Neural progenitor cell (in vitro differentiated cells): Measurements from ENCODE around the gene CBY1. TPM values are rescaled to one million over a fixed set of nuclear protein-coding genes. Genes with fewer than 3 reads are reported as not detected.
"Not testable (repeated sequence)": the region's sequence is repeated elsewhere in the genome, so short reads cannot be mapped to it uniquely, and the experiment has no call there.

Source experiments
- DNase-seq: peaks from one replicate; pipeline ENCODE4 v3.0.0-alpha.2; 2016; ENCODE audit warnings: low spot score
- H2AFZ ChIP-seq: fragments of 200-600 bp; sonication (generic); replicated peaks from 2 replicates; pipeline ENCODE4 v1.6.1; 2016; ENCODE audit warnings: antibody characterized with exemption
- H3F3A ChIP-seq: fragments of 200-600 bp; sonication (generic); 2 replicates; pipeline ENCODE4 v1.6.1; 2016; ENCODE audit warnings: antibody characterized with exemption, low read depth
- H3K27ac ChIP-seq: fragments of 200-600 bp; sonication (generic); 2 replicates; pipeline ENCODE4 v1.5.1; 2016; ENCODE audit warnings: mild to moderate bottlenecking
- H3K27me3 ChIP-seq: fragments of 200-600 bp; sonication (generic); 2 replicates; pipeline ENCODE4 v1.6.1; 2016; ENCODE audit warnings: mild to moderate bottlenecking, moderate library complexity
- H3K36me3 ChIP-seq: fragments of 200-600 bp; sonication (generic); 2 replicates; pipeline ENCODE4 v1.5.1; 2016
- H3K4me1 ChIP-seq: fragments of 200-600 bp; sonication (generic); 2 replicates; pipeline ENCODE4 v1.6.1; 2016; ENCODE audit warnings: mixed run types
- H3K4me2 ChIP-seq: fragments of 200-600 bp; sonication (generic); 2 replicates; pipeline ENCODE4 v1.6.1; 2016
- H3K4me3 ChIP-seq: fragments of 200-600 bp; sonication (generic); 2 replicates; pipeline ENCODE4 v1.5.1; 2016
- H3K79me2 ChIP-seq: fragments of 200-600 bp; sonication (generic); 2 replicates; pipeline ENCODE4 v1.6.1; 2016; ENCODE audit warnings: low read depth
- H3K9ac ChIP-seq: fragments of 200-600 bp; sonication (generic); 2 replicates; pipeline ENCODE4 v1.6.1; 2016
- H3K9me3 ChIP-seq: fragments of 200-600 bp; sonication (generic); 2 replicates; pipeline ENCODE4 v1.5.1; 2016; ENCODE audit warnings: low read depth
- H4K20me1 ChIP-seq: fragments of 200-600 bp; sonication (generic); 2 replicates; pipeline ENCODE4 v1.6.1; 2016; ENCODE audit warnings: low read depth
- H3K27ac Mint-ChIP-seq: 3 replicates; pipeline ENCODE4 v1.8.0; 2021; ENCODE audit warnings: mixed read lengths
- H3K27me3 Mint-ChIP-seq: 2 replicates; pipeline ENCODE4 v1.8.0; 2022; ENCODE audit warnings: low read depth, mild to moderate bottlenecking, inconsistent platforms, moderate library complexity, mixed read lengths; ENCODE audit not compliant: insufficient read depth
- H3K36me3 Mint-ChIP-seq: 3 replicates; pipeline ENCODE4 v1.8.0; 2021; ENCODE audit warnings: mixed read lengths
- H3K4me1 Mint-ChIP-seq: 3 replicates; pipeline ENCODE4 v1.8.0; 2021; ENCODE audit warnings: mixed read lengths
- H3K4me3 Mint-ChIP-seq: 3 replicates; pipeline ENCODE4 v1.8.0; 2021; ENCODE audit warnings: mild to moderate bottlenecking, moderate library complexity, mixed read lengths
- H3K9me3 Mint-ChIP-seq: 3 replicates; pipeline ENCODE4 v1.8.0; 2020; ENCODE audit warnings: mixed read lengths
- CTCF ChIP-seq: fragments of 200-600 bp; sonication (generic); IDR thresholded peaks from 2 replicates; pipeline ENCODE4 v1.5.1; 2017; ENCODE audit warnings: antibody characterized with exemption, mild to moderate bottlenecking
- EZH2 ChIP-seq: fragments of 200-600 bp; sonication (generic); IDR thresholded peaks from 2 replicates; pipeline ENCODE4 v1.6.1; 2017; ENCODE audit warnings: antibody characterized with exemption, mild to moderate bottlenecking, moderate library complexity
- EZH2phosphoT487 ChIP-seq: fragments of 200-600 bp; sonication (generic); IDR thresholded peaks from 2 replicates; pipeline ENCODE4 v1.6.1; 2017; ENCODE audit warnings: antibody characterized with exemption
- total RNA-seq: library from RNA; depleted of rRNA; stranded (reverse); fragments of >200 nt; gene quantifications from 2 replicates; pipeline ENCODE4 v1.2.3, GENCODE V29; 2015; ENCODE audit warnings: low replicate concordance

Gene CBY1
- total RNA-seq, 1 donor from 2014 or later = 25.8 TPM

DNA sequence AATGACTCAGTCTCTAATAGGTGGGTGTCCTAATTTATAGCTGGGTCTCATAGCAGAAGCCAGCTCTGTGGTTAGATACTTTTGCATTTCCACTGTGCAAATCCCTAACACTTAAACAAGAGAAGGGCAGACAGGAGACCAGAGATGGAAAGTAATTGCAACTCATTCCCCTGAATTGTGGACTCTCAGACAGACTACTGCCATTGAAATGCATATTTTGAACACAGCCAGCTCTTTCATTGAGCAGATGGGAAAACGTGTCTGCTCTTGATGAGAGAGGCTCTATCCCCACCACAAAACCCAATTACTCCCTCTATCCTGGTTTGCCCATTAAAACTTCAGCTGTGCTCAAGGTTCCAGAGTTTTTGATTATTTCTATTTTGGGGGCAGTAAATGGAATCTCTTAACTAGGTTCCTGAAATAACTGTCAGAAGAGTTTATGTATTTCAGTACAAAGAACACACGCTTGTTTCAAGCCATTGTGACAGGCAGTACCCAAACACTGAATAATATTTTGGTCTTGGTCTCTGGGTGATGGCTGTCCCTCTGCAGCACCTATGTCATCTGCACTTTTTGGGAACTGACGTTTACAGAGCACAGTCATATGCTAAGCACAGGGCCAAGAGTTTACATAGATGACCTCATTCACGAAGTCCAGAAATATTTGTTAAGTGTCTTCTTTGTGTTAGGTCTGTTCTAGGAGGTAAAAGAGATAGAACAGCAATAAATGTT lies 41.9 kb upstream of the CBY1 start:
- peaks cover 49% of the 10 kb centered on the region for H3K36me3 Mint-ChIP-seq
- H3K27ac ChIP-seq = no peak overlapping the region
- TF ChIP-seq CTCF (no peak), EZH2phosphoT487 (no peak), EZH2 (no peak)

DNA sequence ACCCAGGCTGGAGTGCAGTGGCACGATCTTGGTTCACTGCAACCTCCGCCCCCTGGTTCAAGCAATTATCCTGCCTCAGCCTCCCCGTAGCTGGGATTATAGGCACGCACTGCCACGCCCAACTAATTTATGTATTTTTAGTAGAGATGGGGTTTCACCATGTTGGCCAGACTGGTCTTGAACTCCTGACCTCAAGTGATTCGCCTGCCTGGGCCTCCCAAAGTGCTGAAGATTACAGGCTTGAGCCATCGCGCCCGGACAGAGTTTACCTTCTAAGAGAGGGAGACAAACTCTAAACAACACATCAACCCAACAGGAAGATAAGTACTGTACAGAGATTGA lies 41.4 kb upstream of the CBY1 start:
- H2AFZ ChIP-seq, H3K79me2 ChIP-seq, DNase-seq, H3K27ac ChIP-seq, H3K27me3 ChIP-seq, H3K4me3 ChIP-seq, H3K4me3 Mint-ChIP-seq, H3K4me1 Mint-ChIP-seq, H3K9me3 Mint-ChIP-seq, H3K9me3 ChIP-seq, H3K27me3 Mint-ChIP-seq, H3F3A ChIP-seq, H3K36me3 ChIP-seq, H3K4me2 ChIP-seq, H3K4me1 ChIP-seq, H3K27ac Mint-ChIP-seq, H3K9ac ChIP-seq, H4K20me1 ChIP-seq: not testable (repeated sequence)
- H3K36me3 Mint-ChIP-seq = peaks cover 54% of the 10 kb centered on the region

More for the DNA sequence above, 41.9 kb upstream of the CBY1 start:
- Mint-ChIP-seq H3K27ac (no peak overlapping the region), H3K4me1 (no peaks in the 10 kb centered on the region), H3K27me3 (peaks cover 5% of the 10 kb centered on the region), H3K4me3 (no peak overlapping the region), H3K9me3 (peaks cover 3% of the 10 kb centered on the region)
- DNase-seq = no peak
- no peak overlapping the region for H3K9ac ChIP-seq
- H3K4me3 ChIP-seq = no peak overlapping the region
- H2AFZ ChIP-seq = no peak overlapping the region
- no peak overlapping the region for H3K4me2 ChIP-seq
- H3K36me3 ChIP-seq = peaks cover 2% of the 10 kb centered on the region
- no peaks in the 10 kb centered on the region for H3K79me2 ChIP-seq
- no peaks in the 10 kb centered on the region for H3K9me3 ChIP-seq
- no peaks in the 10 kb centered on the region for H3K27me3 ChIP-seq
- no peaks in the 10 kb centered on the region for H3F3A ChIP-seq
- H3K4me1 ChIP-seq = no peaks in the 10 kb centered on the region
- no peaks in the 10 kb centered on the region for H4K20me1 ChIP-seq

GRCh38 chr22:38618258-38618657 lies 38.2 kb upstream of the CBY1 start:
- Histone ChIP-seq H3K36me3 (peaks cover 2% of the 10 kb centered on the region), H3K27ac (no peak overlapping the region), H3K4me3 (no peak overlapping the region), H4K20me1 (no peaks in the 10 kb centered on the region), H3K4me1 (no peaks in the 10 kb centered on the region), H3F3A (no peaks in the 10 kb centered on the region), H3K4me2 (no peak overlapping the region), H3K79me2 (no peaks in the 10 kb centered on the region), H3K9me3 (no peaks in the 10 kb centered on the region), H3K9ac (no peak overlapping the region), H2AFZ (no peak overlapping the region), H3K27me3 (no peaks in the 10 kb centered on the region)
- H3K27me3 Mint-ChIP-seq = peaks cover 5% of the 10 kb centered on the region
- H3K4me3 Mint-ChIP-seq = no peak overlapping the region
- peaks cover 45% of the 10 kb centered on the region for H3K36me3 Mint-ChIP-seq
- peaks cover 3% of the 10 kb centered on the region for H3K9me3 Mint-ChIP-seq
- TF ChIP-seq EZH2 (no peak), EZH2phosphoT487 (no peak), CTCF (no peak)
- H3K27ac Mint-ChIP-seq = no peak overlapping the region
- no peak for DNase-seq
- no peaks in the 10 kb centered on the region for H3K4me1 Mint-ChIP-seq

DNA sequence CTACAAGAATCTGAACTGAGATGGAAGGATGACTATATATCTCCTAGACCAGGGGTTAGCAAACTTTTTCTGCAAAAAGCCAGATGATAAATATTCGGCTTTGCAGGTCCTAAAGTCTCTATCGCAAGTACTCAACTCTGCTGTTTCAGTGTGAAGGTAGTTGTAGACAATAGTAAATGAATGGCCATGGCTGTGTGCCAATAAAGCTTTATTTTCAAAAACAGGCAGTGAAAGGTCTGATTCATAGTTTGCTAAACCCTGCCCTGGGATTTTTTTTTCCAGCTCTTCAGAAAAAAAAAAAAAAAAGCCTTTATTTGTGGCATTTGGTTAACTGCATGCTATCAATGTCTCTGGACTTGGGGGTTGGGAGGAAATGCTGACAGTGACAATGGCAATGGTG lies 37.8 kb upstream of the CBY1 start:
- Histone ChIP-seq H3K4me3 (no peak overlapping the region), H3K79me2 (no peaks in the 10 kb centered on the region), H3K9me3 (no peaks in the 10 kb centered on the region), H3F3A (no peaks in the 10 kb centered on the region), H3K36me3 (peaks cover 2% of the 10 kb centered on the region), H4K20me1 (no peaks in the 10 kb centered on the region), H3K27ac (no peak overlapping the region), H3K9ac (no peak overlapping the region), H3K4me2 (no peak overlapping the region), H2AFZ (no peak overlapping the region), H3K27me3 (no peaks in the 10 kb centered on the region), H3K4me1 (no peaks in the 10 kb centered on the region)
- no peak for TF ChIP-seq CTCF
- no peak for TF ChIP-seq EZH2
- TF ChIP-seq EZH2phosphoT487 = no peak
- no peak overlapping the region for H3K27ac Mint-ChIP-seq
- H3K9me3 Mint-ChIP-seq = peaks cover 3% of the 10 kb centered on the region
- H3K4me3 Mint-ChIP-seq = no peak overlapping the region
- no peak for DNase-seq
- H3K27me3 Mint-ChIP-seq = peaks cover 5% of the 10 kb centered on the region
- H3K36me3 Mint-ChIP-seq = peaks cover 45% of the 10 kb centered on the region
- H3K4me1 Mint-ChIP-seq = no peaks in the 10 kb centered on the region
